ENCODE measurements around the gene GATAD2B.

DNA sequence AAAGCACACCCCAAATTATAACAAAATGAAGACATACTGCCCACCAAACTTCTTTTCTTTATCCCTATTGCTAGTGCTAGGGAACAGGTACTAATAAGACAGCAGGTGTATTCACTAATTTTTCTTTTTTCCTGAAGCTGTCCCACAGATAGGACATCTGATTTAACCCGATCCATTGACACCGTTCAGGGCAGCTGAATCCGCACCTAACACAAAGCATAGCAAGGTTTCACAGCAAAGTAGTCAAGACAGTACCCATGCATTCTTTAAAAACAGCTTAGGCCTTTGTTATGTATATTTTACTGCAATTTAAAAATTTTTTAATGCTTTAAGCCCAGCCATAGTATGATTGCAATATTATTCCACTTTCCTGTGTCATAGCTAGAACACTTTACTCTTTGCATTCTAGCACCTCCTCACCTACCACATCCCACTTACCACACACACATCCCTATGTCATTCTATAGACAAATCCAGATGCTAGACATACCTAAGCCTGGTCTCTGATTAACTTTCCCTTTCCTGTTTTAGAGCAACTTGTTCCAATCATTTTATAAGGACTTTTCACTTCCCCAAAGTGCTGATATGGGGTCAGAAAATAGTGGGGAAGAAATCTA is 40.4 kb downstream of the GATAD2B start:
- TF ChIP-seq, protein P1, sequence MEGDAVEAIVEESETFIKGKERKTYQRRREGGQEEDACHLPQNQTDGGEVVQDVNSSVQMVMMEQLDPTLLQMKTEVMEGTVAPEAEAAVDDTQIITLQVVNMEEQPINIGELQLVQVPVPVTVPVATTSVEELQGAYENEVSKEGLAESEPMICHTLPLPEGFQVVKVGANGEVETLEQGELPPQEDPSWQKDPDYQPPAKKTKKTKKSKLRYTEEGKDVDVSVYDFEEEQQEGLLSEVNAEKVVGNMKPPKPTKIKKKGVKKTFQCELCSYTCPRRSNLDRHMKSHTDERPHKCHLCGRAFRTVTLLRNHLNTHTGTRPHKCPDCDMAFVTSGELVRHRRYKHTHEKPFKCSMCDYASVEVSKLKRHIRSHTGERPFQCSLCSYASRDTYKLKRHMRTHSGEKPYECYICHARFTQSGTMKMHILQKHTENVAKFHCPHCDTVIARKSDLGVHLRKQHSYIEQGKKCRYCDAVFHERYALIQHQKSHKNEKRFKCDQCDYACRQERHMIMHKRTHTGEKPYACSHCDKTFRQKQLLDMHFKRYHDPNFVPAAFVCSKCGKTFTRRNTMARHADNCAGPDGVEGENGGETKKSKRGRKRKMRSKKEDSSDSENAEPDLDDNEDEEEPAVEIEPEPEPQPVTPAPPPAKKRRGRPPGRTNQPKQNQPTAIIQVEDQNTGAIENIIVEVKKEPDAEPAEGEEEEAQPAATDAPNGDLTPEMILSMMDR (conservative IDR thresholded peaks at IDR 0.05 in 1 of 2, IDR thresholded peaks at IDR 0.05 in 1 of 2; ENCODE audit: low read depth in 1 of 2, low read length in 2 of 2) = no peak
- no peak for TF ChIP-seq EZH2 (IDR thresholded peaks at IDR 0.05; ENCODE audit: low read length, missing control alignments)

Measured in fibroblast of lung (primary cell).